Measurements from ENCODE around the gene ZNF160.

ZNF160 gene

DNA sequence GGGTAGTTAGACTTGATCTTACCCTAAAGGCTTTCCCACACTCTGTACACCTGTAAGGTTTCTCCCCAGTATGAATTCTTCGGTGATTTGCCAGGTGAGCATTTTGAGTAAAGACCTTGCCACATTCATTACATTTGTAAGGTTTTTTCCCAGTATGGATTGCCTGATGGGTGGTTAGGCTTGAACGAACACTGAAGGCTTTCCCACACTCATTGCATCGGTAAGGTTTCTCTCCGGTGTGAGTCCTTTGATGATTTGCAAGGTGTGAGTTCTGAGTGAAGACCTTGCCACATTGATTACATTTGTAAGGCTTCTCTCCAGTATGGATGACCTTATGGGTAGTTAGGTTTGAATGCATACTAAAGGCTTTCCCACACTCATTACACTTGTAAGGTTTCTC is 35.0 kb downstream of the ZNF160 start:
- TF ChIP-seq SIN3A (IDR thresholded peaks at IDR 0.05; ENCODE audit: borderline replicate concordance, insufficient read depth, low read length): no peak
- no peak for TF ChIP-seq POLR2AphosphoS5 (IDR thresholded peaks at IDR 0.05; ENCODE audit: low read depth, low read length)
- no peak for TF ChIP-seq FOXP2 (optimal IDR thresholded peaks at IDR 0.05; ENCODE audit: borderline replicate concordance, extremely low read depth, extremely low read length, insufficient read depth)
- no peak for TF ChIP-seq TAF1 (IDR thresholded peaks at IDR 0.05; ENCODE audit: borderline replicate concordance, insufficient read depth, low read length)
- TF ChIP-seq, protein P1, sequence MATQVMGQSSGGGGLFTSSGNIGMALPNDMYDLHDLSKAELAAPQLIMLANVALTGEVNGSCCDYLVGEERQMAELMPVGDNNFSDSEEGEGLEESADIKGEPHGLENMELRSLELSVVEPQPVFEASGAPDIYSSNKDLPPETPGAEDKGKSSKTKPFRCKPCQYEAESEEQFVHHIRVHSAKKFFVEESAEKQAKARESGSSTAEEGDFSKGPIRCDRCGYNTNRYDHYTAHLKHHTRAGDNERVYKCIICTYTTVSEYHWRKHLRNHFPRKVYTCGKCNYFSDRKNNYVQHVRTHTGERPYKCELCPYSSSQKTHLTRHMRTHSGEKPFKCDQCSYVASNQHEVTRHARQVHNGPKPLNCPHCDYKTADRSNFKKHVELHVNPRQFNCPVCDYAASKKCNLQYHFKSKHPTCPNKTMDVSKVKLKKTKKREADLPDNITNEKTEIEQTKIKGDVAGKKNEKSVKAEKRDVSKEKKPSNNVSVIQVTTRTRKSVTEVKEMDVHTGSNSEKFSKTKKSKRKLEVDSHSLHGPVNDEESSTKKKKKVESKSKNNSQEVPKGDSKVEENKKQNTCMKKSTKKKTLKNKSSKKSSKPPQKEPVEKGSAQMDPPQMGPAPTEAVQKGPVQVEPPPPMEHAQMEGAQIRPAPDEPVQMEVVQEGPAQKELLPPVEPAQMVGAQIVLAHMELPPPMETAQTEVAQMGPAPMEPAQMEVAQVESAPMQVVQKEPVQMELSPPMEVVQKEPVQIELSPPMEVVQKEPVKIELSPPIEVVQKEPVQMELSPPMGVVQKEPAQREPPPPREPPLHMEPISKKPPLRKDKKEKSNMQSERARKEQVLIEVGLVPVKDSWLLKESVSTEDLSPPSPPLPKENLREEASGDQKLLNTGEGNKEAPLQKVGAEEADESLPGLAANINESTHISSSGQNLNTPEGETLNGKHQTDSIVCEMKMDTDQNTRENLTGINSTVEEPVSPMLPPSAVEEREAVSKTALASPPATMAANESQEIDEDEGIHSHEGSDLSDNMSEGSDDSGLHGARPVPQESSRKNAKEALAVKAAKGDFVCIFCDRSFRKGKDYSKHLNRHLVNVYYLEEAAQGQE (IDR thresholded peaks at IDR 0.05; ENCODE audit: insufficient read depth in 1 of 2, low read depth in 2 of 2, low read length in 2 of 2): no peak

GRCh38 chr19:53057904-53058580 is 45.2 kb downstream of the ZNF160 start:
- TF ChIP-seq, protein P1 (IDR thresholded peaks at IDR 0.05; ENCODE audit: insufficient read depth in 1 of 2, low read depth in 2 of 2, low read length in 2 of 2): no peak
- TF ChIP-seq SIN3A (IDR thresholded peaks at IDR 0.05; ENCODE audit: borderline replicate concordance, insufficient read depth, low read length) (no peak), TAF1 (IDR thresholded peaks at IDR 0.05; ENCODE audit: borderline replicate concordance, insufficient read depth, low read length) (no peak), POLR2AphosphoS5 (IDR thresholded peaks at IDR 0.05; ENCODE audit: low read depth, low read length) (no peak), FOXP2 (optimal IDR thresholded peaks at IDR 0.05; ENCODE audit: borderline replicate concordance, extremely low read depth, extremely low read length, insufficient read depth) (no peak)

- no peak for TF ChIP-seq SIN3A (IDR thresholded peaks at IDR 0.05; ENCODE audit: borderline replicate concordance, insufficient read depth, low read length)
- TF ChIP-seq FOXP2 (optimal IDR thresholded peaks at IDR 0.05; ENCODE audit: borderline replicate concordance, extremely low read depth, extremely low read length, insufficient read depth): no peak
- TF ChIP-seq, protein P1 (IDR thresholded peaks at IDR 0.05; ENCODE audit: insufficient read depth in 1 of 2, low read depth in 2 of 2, low read length in 2 of 2): no peak
- TF ChIP-seq POLR2AphosphoS5 (IDR thresholded peaks at IDR 0.05; ENCODE audit: low read depth, low read length): no peak
- TF ChIP-seq TAF1 (IDR thresholded peaks at IDR 0.05; ENCODE audit: borderline replicate concordance, insufficient read depth, low read length): no peak
Observed at GRCh38 chr19:53055117-53055516, 48.1 kb downstream of the ZNF160 start.

DNA sequence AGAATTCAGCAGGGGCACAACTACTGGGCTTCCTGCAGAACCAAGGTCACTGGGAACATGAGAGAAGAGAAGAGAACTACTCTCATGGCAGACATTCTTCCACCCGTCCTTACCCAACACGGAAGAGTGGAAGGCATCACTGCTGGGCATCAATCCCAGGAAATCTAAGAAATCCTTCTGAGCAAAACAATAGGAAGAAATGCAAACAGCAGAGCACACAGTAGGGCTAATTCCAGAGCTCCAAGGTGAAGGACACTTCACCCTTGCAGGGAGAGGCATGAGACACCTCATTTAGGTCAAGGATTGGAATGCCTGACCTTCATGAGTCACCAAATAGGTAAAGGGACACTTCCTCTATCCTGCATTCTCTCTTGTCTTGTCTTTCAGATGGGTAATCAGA is 55.8 kb downstream of the ZNF160 start:
- TF ChIP-seq, protein P1 (IDR thresholded peaks at IDR 0.05; ENCODE audit: insufficient read depth in 1 of 2, low read depth in 2 of 2, low read length in 2 of 2): no peak
- TF ChIP-seq SIN3A (IDR thresholded peaks at IDR 0.05; ENCODE audit: borderline replicate concordance, insufficient read depth, low read length) (no peak), TAF1 (IDR thresholded peaks at IDR 0.05; ENCODE audit: borderline replicate concordance, insufficient read depth, low read length) (no peak), POLR2AphosphoS5 (IDR thresholded peaks at IDR 0.05; ENCODE audit: low read depth, low read length) (no peak), FOXP2 (optimal IDR thresholded peaks at IDR 0.05; ENCODE audit: borderline replicate concordance, extremely low read depth, extremely low read length, insufficient read depth) (no peak)

All from PFSK-1 (cell line).